ENCODE data around the gene SSX5.
"Not testable (repeated sequence)": the region's sequence is repeated elsewhere in the genome, so short reads cannot be mapped to it uniquely, and the experiment has no call there.

Gene SSX5

DNA sequence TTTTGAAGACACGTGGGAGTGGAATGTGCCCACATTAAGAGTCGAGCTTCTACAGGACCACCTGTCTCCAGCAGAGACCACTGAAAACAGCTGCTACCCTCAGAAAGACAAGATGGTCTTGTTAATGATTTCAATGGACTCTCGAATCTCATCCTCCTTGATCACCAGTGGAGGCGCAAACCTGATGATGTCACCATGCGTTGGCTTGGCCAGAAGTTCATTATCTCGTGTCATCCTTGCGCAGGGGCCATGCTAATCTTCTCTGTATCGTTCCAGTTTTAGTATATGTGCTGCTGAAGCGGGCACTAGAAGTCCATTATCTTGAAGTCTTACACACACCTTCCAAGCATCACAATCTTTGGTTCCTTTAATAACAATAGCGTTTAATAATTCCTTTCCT is 42.8 kb downstream of the SSX5 start:
- no peaks in the 10 kb centered on the region for H3K9me3 ChIP-seq (ENCODE audit: insufficient read depth, low read length)
- no peak overlapping the region for H2AFZ ChIP-seq (ENCODE audit: low read depth, low read length)
- H3K4me3 ChIP-seq (ENCODE audit: low read length): no peak overlapping the region
- H3K4me2 ChIP-seq (ENCODE audit: low read length): no peak overlapping the region
- H3K27ac ChIP-seq (ENCODE audit: low read length): no peak overlapping the region
- TF ChIP-seq, protein P1, sequence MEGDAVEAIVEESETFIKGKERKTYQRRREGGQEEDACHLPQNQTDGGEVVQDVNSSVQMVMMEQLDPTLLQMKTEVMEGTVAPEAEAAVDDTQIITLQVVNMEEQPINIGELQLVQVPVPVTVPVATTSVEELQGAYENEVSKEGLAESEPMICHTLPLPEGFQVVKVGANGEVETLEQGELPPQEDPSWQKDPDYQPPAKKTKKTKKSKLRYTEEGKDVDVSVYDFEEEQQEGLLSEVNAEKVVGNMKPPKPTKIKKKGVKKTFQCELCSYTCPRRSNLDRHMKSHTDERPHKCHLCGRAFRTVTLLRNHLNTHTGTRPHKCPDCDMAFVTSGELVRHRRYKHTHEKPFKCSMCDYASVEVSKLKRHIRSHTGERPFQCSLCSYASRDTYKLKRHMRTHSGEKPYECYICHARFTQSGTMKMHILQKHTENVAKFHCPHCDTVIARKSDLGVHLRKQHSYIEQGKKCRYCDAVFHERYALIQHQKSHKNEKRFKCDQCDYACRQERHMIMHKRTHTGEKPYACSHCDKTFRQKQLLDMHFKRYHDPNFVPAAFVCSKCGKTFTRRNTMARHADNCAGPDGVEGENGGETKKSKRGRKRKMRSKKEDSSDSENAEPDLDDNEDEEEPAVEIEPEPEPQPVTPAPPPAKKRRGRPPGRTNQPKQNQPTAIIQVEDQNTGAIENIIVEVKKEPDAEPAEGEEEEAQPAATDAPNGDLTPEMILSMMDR (IDR thresholded peaks at IDR 0.05; ENCODE audit: low read depth, low read length): no peak
- TF ChIP-seq EZH2phosphoT487 (IDR thresholded peaks at IDR 0.05; ENCODE audit: low read depth): no peak
- no peaks in the 10 kb centered on the region for H3K4me1 ChIP-seq (ENCODE audit: low read length)
- no peaks in the 10 kb centered on the region for H3K27me3 ChIP-seq (ENCODE audit: low read depth, low read length)
- H3K36me3 ChIP-seq (replicated peaks; ENCODE audit: low read depth, low read length): no peaks in the 10 kb centered on the region
- H3K9ac ChIP-seq (ENCODE audit: low read length): no peak overlapping the region
- no peaks in the 10 kb centered on the region for H3K79me2 ChIP-seq (ENCODE audit: low read length)
- no peaks in the 10 kb centered on the region for H4K20me1 ChIP-seq (ENCODE audit: insufficient read depth, low read length)

DNA sequence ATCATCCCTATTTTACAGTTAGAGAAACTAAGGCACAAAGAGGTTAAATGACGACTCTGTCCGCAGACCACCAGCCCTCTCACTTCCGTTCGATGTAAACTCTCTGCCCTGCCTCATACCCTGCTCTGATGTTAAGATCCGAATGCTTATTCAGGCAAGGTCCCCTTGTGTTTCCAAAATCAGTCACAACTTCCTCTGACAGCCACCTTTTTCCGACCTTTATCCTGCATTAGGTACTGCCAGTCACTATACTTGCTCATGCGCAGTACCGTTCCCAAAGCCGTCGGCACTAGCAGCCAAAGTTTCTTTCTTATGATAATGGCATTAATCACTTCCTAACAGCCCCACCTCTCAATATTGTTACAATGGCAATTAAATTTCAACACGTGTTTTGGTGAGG is 53.9 kb downstream of the SSX5 start:
- H3K27me3 ChIP-seq (ENCODE audit: low read depth, low read length); H3K27ac ChIP-seq (ENCODE audit: low read length); H3K9ac ChIP-seq (ENCODE audit: low read length); H3K36me3 ChIP-seq (replicated peaks; ENCODE audit: low read depth, low read length); H3K4me2 ChIP-seq (ENCODE audit: low read length); H3K9me3 ChIP-seq (ENCODE audit: insufficient read depth, low read length); H3K4me3 ChIP-seq (ENCODE audit: low read length); H3K4me1 ChIP-seq (ENCODE audit: low read length); H3K79me2 ChIP-seq (ENCODE audit: low read length); H2AFZ ChIP-seq (ENCODE audit: low read depth, low read length); H4K20me1 ChIP-seq (ENCODE audit: insufficient read depth, low read length): not testable (repeated sequence)

DNA sequence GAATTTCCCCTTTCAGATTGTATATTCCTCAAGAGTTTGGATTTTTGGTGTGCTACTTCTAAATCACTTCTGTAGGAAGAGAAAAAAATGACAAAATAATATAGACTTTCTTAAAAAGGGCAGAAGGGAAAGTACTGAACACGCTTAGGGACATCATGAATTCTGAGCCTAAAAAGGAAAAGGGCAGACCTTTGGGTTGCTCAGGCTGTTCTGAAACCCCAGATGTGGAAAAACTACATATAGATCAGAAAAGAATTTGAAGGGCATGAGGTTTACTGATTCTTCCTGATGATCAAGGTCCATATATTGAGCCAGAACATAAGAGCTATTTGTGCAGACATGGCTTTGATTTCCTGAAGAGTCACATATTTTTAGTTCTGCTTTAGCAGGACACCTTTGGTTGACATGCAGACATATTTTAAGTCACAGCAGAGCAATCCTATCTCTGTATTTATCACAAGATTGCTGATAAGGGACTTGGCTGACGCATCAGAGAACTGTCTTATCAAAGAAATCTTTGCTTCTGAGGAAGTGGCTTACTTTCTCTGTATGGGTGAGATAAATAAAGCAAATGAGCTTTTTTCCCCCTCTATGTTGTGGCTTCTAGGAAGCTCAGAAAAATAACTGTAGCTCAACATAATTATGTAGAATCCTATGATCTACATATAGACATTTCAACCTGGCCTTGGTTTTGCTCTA is 54.6 kb downstream of the SSX5 start:
- H3K4me1 ChIP-seq (ENCODE audit: low read length); H3K9me3 ChIP-seq (ENCODE audit: insufficient read depth, low read length); H2AFZ ChIP-seq (ENCODE audit: low read depth, low read length); H3K4me2 ChIP-seq (ENCODE audit: low read length); H3K36me3 ChIP-seq (replicated peaks; ENCODE audit: low read depth, low read length); H3K9ac ChIP-seq (ENCODE audit: low read length); H4K20me1 ChIP-seq (ENCODE audit: insufficient read depth, low read length); H3K27me3 ChIP-seq (ENCODE audit: low read depth, low read length); H3K27ac ChIP-seq (ENCODE audit: low read length); H3K79me2 ChIP-seq (ENCODE audit: low read length); H3K4me3 ChIP-seq (ENCODE audit: low read length): not testable (repeated sequence)

DNA sequence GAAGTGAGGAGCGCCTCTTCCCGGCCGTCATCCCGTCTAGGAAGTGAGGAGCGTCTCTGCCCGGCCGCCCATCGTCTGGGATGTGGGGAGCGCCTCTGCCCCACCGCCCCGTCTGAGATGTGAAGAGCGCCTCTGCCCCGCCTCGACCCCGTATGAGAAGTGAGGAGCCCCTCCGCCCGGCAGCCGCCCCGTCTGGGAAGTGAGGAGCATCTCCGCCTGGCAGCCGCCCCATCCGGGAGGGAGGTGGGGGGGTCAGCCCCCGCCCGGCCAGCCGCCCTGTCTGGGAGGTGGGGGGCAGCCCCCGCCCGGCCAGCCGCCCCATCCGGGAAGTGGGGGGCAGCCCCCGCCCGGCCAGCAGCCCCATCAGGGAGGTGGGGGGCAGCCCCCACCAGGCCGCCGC is 57.5 kb downstream of the SSX5 start:
- H3K27ac ChIP-seq (ENCODE audit: low read length); H2AFZ ChIP-seq (ENCODE audit: low read depth, low read length); H3K4me1 ChIP-seq (ENCODE audit: low read length); H3K79me2 ChIP-seq (ENCODE audit: low read length); H3K36me3 ChIP-seq (replicated peaks; ENCODE audit: low read depth, low read length); H3K9ac ChIP-seq (ENCODE audit: low read length); H4K20me1 ChIP-seq (ENCODE audit: insufficient read depth, low read length); H3K27me3 ChIP-seq (ENCODE audit: low read depth, low read length); H3K4me2 ChIP-seq (ENCODE audit: low read length); H3K4me3 ChIP-seq (ENCODE audit: low read length); H3K9me3 ChIP-seq (ENCODE audit: insufficient read depth, low read length): not testable (repeated sequence)
